ENCODE data around the gene RSRC1.
"Not testable (repeated sequence)": the region's sequence is repeated elsewhere in the genome, so short reads cannot be mapped to it uniquely, and the experiment has no call there.

RSRC1 gene

GRCh38 chr3:158404131-158404718 is 294.3 kb downstream of the RSRC1 start:
- no peak for DNase-seq (ENCODE audit: low read depth)

- DNase-seq (ENCODE audit: low read depth): no peak
Observed at GRCh38 chr3:158405507-158405906, 295.6 kb downstream of the RSRC1 start.

DNA sequence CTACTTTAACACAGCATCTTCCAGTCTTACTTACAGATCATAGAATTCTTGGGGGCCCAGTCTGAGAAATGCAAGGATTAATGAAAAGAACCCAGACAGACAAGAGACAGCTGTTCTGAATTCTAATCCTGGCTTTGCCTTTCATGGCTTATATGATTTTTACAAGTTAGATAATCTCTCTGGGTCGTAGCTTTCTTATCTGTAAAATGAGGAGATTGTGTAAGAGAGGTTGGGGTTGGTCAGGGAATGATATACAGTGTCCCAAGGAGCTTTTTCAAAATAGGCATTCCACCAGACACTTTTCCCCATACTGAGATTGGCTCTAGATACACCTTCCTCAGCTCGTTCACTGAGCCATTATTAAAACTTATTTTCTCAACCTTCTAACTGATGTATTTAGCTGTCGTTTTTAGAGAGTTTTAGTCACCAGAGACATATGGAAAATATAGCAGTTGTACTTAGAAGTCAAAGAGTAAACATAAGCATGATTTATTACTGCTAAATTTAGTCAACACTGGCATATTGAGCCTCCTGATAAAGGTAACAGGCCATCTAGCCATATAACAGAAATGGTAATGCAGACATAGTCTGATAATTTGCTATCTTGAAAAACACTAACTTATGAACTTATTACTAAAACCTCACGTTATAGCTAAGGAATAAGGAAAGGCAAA is 298.1 kb downstream of the RSRC1 start:
- no peak for DNase-seq (ENCODE audit: low read depth)

GRCh38 chr3:158408518-158408897 is 298.6 kb downstream of the RSRC1 start:
- DNase-seq (ENCODE audit: low read depth): not testable (repeated sequence)

- no peak for DNase-seq (ENCODE audit: low read depth)
Observed at GRCh38 chr3:158418035-158418434, 308.1 kb downstream of the RSRC1 start.

DNA sequence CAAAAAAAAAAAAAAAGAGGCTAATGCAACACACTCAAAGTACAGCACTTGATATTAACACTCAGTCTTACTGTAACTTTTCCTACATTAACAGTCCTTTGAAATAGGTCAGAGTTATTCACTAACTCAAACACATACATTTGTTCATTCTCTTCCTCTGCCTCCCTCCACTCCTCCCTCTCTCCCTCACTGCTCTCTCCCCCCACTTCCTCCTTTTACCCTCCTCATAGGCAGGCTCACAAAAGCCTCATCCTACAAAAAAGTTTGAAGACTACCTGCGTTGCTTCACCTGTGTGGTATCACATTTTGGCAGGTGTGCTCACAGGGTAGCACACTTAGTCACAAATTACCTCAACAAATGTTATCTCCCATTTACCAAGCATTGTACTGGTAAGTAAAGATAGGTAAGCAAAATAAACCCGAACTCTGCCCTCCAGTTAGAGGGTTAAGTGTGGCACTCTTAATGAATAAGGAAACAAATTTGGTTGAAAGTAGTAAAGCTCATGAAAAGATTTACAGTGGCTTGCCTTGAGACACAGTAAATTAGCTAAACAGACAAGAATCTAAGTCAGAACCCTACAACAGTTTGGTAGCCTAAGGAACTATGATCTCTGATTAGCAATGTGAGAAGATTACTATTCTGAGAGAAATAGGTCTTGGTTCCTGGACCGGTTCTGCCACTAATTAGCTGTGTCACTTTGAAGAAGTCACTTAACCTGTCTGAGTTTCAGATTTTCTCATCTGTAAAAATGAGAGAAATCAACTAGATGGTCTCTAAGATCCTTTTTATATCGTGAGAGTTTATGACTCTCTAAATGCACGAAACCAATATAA is 310.1 kb downstream of the RSRC1 start:
- DNase-seq (ENCODE audit: low read depth): no peak

DNA sequence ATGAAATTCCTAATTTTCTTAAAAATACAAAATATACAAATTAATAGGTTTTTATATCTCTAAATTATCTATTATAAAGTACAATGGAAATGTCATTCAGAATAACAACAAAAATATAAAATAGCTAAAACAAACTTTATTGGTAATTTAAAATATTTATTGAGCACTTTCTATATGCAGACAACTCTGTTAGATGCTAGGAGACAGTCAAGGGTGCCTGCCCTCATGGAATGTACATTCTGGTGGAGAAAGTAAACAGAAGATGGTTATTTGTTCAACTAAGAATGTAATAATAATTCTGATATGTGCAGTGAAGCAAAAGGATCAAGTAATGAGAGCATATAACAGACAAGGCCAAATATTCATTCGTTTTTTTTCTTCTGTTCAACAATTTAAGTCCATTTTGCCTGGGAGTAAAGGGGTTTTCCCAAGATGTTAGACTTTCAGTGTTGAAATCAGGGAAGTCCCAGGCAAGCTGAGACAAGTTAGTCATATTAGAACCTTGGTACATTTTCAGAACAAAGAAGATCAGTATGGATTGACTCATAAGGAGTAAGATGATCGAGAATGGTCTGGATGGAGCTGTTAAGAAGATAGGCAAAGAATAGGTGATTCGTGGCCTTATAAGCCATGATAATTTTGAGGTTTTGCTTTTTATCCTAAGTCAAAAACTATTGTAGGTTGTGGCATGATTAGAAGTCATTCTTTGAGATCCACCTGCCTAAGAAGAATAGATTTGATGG is 310.9 kb downstream of the RSRC1 start:
- no peak for DNase-seq (ENCODE audit: low read depth)

DNA sequence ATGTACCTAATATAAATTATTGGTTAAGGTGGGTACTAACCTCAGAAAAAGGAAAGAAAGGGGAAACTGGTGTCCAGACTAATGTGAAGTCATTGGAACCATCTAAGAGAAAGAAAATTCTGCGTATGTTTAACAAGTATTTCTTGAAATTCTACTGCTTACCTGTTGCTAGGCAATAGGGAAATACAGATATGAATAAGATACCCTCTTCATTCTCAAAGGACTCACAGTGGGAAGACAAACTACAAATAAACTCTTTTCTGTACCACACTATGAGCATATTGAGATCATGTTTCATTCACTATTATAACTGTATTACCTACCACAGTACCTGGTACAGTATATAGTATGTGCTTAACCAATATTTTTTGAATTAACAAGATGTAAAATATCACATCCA is 320.6 kb downstream of the RSRC1 start:
- no peak for DNase-seq (ENCODE audit: low read depth)

GRCh38 chr3:158430968-158431367 is 321.1 kb downstream of the RSRC1 start:
- no peak for DNase-seq (ENCODE audit: low read depth)

GRCh38 chr3:158431829-158432228 is 321.9 kb downstream of the RSRC1 start:
- DNase-seq (ENCODE audit: low read depth): no peak

DNA sequence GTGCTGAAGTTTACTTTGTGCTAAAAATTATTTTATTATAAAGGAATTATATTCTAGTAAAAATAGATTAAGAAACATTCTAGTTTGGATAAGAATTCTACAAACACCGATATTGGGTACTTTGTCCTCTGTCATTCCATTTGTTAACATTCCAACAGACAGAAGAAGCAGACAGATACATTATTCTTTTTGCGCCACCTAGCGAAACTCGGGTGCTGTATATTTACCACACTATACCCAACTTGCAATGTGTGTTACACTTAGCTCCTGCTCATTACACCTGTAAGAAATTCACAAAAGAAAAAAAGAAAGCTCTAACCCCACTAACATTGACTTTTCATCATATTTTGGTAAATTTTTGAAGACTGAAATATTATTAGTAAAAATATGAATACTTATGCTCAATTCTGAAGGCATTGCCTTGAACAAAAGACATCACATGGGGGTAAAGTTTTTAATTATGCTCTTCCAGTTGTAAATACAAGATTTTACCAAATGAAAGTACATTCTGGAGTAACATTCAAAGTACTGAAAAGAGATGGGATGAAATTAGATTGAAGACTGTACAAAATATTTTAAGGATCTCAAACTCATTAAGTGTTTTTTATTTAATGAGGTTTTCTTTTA is 324.6 kb downstream of the RSRC1 start:
- DNase-seq (ENCODE audit: low read depth): peak; percentile 2

DNA sequence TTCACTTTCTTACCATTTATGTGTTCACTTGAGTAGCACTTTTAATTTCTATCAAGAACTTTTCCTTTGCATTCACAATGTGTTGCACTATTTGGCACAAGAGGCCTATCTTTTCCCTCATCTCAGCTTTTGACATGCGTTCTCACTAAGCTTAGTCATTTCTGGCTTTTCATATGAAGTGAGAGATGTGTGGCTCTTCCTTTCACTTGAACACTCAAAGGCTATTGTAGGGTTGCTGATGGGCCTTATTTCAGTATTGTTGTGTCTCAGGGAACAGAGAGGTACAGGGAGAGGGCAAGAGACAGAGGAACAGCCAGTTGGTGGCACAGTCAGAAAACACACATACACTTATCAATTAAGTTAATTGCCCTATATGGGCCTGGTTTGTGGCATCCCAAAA is 333.7 kb downstream of the RSRC1 start:
- no peak for DNase-seq (ENCODE audit: low read depth)

DNA sequence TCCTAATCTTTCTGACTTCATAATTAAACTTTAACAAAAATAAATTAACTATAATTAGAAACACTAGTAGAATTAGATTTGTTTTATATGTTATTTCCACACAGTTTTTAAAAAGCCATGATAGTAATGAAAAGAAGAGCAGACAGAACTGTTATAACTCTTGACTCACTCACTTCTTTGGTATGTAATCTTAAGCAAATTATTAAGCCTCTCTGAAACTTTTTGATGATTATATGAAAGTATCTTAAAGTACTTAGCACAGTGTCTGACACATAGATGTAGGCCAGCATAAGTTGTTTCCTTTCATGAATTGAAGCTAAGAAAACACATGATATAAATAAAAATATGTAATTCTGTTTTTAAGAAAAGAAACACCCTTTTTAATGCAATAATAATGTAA is 337.5 kb downstream of the RSRC1 start:
- no peak for DNase-seq (ENCODE audit: low read depth)

DNA sequence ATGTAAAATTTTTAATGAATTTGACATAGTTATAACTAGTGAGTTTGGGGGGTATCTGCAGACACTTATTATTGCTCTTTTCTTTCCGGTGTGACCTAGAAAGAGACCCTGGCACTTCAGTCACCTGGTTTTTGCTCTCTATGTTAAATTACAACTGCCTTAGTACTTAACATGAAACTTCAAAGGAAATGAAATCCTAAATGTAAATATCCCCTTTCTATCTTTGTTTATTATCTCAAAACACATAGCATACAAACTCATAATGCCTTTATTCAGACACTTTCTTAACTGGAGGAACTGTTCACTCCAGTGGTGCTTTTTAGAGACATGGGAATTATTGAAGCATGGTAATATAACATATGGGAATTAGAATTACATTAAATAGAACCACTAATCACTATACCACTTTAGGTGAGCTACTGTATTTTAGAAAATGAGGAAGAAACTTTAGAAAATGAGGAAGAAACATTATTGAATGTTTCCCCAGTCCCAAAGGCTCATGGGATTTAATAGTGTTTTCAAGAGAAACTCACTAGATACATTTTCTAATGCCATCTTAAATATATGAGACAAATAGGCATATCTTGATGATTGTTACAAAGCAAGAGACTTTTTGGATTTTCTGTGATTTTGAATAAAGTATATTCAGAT is 341.6 kb downstream of the RSRC1 start:
- DNase-seq (ENCODE audit: low read depth): no peak

GRCh38 chr3:158452334-158452733 is 342.4 kb downstream of the RSRC1 start:
- no peak for DNase-seq (ENCODE audit: low read depth)

GRCh38 chr3:158453004-158453403 is 343.1 kb downstream of the RSRC1 start:
- no peak for DNase-seq (ENCODE audit: low read depth)

- no peak for DNase-seq (ENCODE audit: low read depth)
Observed at GRCh38 chr3:158453865-158454264, 344.0 kb downstream of the RSRC1 start.

GRCh38 chr3:158455406-158455805 is 345.5 kb downstream of the RSRC1 start:
- DNase-seq (ENCODE audit: low read depth): no peak

- no peak for DNase-seq (ENCODE audit: low read depth)
Observed at GRCh38 chr3:158456114-158456513, 346.2 kb downstream of the RSRC1 start.

GRCh38 chr3:158458464-158458863 is 348.6 kb downstream of the RSRC1 start:
- DNase-seq (ENCODE audit: low read depth): no peak

DNA sequence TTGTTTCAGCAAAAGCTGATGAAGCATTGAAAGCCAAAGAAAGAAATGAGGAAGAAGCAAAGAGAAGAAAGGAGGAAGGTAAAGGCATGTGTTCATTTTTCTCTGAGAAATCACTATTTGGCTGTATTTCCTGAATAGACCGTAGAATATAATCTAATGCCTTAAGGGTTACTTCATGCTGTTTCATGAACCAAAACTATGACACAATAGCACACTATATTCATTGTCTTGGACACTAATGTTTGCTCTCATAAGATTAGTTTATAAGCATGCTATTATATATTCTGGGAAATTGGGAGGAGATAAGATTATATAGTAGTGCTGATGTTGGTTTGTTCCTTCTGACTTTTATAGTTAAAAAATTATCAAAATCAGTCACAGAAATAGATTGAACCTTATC is 351.0 kb downstream of the RSRC1 start:
- DNase-seq (ENCODE audit: low read depth): no peak
